NOMO-1 treated with DMSO at 0.1 percent for 48 hours (cell line): ENCODE measurements around the gene USP11.

Experiments
- DNase-seq: peaks from one replicate; lab custom pipeline; 2025; ENCODE audit not compliant: unreplicated experiment; lab: John Stamatoyannopoulos, UW

Gene USP11

DNA sequence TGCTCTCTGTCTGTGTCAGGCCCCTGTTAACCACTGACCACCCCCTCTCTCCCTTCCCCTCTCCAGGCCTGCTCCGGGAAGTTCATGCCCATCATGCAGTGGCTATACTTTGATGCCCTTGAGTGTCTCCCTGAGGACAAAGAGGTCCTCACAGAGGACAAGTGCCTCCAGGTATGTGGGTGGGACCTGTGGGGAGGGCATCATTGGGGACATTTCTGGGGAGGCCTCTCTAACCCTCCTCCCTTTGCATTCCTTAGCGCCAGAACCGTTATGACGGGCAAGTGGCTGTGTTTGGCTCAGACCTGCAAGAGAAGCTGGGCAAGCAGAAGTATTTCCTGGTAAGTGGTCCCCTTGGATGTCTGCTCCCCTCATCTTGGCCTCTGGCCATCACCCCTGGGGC lies 29.9 kb upstream of the USP11 start:
- no peak for DNase-seq

GRCh38 chrX:47204970-47205369 lies 27.8 kb upstream of the USP11 start:
- DNase-seq = no peak

DNA sequence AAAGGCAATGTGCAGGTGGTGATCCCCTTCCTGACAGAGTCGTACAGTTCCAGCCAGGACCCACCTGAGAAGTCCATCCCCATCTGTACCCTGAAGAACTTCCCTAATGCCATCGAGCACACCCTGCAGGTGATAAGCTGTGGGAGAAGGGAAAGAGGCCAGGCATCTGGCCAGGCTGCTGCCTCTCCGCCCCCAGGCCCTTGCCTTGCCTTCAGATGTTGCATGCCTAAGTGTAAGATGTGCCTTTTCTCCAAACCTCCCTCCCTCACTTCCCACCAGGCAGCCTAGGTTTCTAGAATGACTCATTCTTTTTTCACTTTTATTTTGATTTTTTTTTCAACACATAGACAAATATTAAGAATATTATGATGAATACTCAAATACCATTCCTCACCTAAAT lies 26.5 kb upstream of the USP11 start:
- no peak for DNase-seq

DNA sequence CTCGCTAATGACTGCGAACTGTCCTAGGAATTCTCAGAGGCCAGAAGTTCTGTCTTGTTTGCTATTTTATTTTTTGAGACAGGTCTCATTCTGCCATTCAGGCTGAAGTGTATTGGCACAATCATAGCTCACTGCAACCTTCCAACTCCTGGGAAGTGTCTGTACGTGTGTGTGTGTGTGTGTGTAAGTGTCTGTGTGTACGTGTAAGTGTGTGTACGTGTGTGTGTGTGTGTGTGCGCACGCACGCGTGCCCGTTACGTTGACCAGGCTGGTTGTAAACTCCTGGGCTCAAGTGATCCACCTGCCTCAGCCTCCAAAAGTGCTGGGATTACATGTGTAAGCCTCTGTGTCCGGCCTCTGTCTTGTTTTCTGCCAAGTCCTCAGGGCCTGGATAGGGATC lies 24.7 kb upstream of the USP11 start:
- no peak for DNase-seq

DNA sequence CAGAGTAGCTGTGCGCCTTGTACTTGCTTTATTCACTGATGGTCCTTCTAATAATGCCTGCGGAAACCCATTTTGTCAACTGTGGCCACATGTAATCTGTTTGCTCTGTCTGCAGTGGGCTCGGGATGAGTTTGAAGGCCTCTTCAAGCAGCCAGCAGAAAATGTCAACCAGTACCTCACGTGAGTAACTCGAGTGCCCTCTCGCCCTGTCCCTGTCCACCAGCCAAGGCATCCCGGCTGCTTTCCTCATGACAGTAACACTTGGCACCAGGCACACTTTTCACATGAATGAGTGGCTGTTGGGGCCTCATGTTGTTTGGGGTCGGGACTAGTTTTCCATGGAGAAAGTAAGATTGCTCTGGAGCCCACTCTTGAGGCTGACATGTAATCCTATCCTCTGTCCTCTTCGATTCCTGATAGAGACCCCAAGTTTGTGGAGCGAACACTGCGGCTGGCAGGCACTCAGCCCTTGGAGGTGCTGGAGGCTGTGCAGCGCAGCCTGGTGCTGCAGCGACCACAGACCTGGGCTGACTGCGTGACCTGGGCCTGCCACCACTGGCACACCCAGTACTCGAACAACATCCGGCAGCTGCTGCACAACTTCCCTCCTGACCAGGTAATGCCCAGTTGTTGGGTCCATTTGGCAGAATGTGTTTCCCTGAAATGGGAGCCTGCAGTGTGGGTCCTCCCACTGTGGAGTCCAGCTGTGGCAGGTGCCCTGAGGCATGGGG lies 23.1 kb upstream of the USP11 start:
- DNase-seq = no peak

DNA sequence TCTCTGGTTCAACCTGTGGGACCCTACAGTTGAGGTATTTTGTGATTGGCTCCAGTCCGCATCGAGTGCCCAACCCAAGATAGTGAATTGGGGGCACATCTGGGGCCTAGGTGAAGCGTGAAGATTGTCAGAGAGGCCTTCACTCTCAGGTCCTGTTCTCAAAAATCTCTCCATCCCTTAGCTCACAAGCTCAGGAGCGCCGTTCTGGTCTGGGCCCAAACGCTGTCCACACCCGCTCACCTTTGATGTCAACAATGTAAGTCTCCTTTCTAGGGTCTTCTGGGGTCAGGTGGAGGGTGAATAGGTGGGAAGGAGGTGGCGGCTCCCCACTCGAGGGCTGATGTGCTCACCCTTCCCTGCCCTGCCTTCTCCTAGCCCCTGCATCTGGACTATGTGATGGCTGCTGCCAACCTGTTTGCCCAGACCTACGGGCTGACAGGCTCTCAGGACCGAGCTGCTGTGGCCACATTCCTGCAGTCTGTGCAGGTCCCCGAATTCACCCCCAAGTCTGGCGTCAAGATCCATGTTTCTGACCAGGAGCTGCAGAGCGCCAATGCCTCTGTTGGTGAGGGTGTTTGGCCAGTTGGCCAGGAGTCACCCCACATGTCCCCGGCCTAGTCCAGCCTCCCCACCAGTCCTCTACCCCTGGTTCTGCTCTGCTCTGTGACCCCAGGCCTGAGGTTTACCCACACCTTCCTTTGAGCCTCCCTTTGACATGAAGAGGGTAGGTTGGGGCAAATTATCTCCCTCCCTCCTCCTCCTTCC lies 22.0 kb upstream of the USP11 start:
- no peak for DNase-seq

GRCh38 chrX:47212381-47213293 lies 20.2 kb upstream of the USP11 start:
- no peak for DNase-seq

DNA sequence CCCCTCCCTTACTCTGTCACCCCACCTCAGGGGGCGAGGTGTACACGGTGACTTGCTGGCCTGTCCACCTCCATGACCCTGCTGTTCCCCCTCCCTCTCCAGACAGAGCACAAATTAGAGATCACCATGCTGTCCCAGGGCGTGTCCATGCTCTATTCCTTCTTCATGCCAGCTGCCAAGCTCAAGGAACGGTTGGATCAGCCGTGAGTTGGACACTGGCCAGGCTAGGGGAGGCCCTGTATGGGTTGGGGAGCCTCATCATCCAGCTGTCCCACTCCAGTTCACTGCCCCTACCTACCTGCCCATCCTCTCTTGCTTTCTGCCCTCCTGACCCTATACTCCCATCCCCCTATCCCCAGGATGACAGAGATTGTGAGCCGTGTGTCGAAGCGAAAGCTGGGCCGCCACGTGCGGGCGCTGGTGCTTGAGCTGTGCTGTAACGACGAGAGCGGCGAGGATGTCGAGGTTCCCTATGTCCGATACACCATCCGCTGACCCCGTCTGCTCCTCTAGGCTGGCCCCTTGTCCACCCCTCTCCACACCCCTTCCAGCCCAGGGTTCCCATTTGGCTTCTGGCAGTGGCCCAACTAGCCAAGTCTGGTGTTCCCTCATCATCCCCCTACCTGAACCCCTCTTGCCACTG lies 18.3 kb upstream of the USP11 start:
- no peak for DNase-seq

GRCh38 chrX:47215291-47215900 lies 17.4 kb upstream of the USP11 start:
- no peak for DNase-seq

- no peak for DNase-seq
These were observed 16.4 kb upstream of the USP11 start for GRCh38 chrX:47216393-47216925.

DNA sequence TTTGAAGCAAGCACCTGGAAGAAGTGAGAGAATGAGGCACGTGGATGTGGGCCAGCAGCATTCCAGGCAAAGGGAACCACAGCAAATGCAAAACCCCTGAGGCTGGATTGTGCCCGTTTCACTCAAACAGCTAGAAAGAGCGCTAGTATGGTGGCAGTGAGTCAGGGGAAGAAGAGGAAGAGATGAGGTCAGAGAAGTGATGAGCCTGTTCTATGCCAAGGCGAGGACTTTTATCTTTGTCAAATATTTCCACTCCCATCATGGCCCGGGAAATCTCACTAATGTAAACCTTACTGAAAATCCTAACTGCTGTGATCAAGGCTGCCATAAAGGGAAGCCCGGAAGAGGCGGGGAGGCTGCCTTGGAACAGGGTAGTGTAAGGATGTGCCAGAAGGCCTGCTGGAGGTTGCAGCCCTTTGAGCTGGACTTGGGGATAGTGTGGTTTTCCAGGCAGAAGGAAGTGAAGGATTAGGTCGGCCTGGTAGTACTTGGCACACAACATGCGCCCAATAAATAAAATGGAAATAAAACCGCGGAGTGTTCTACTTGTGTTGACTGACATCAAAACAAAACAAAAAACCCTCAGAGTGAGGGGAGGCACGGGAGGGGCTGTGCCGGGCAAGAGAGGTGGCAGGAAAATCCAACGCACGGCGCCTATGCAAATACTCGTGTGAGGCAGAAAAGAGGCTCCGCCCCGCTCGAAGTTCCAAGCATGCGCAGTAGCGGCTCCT lies 15.5 kb upstream of the USP11 start:
- peak; percentile 21 for DNase-seq

- DNase-seq = peak; percentile 100
These were observed 14.9 kb upstream of the USP11 start for GRCh38 chrX:47217852-47218279.

- DNase-seq = peak; percentile 70
These were observed 14.4 kb upstream of the USP11 start, which contains the start of gene CDK16 for GRCh38 chrX:47218280-47218919. Gene CDK16 (plus strand): TSS chrX:47218681. CDS start chrX:47223558, 4,877 bp downstream.

DNA sequence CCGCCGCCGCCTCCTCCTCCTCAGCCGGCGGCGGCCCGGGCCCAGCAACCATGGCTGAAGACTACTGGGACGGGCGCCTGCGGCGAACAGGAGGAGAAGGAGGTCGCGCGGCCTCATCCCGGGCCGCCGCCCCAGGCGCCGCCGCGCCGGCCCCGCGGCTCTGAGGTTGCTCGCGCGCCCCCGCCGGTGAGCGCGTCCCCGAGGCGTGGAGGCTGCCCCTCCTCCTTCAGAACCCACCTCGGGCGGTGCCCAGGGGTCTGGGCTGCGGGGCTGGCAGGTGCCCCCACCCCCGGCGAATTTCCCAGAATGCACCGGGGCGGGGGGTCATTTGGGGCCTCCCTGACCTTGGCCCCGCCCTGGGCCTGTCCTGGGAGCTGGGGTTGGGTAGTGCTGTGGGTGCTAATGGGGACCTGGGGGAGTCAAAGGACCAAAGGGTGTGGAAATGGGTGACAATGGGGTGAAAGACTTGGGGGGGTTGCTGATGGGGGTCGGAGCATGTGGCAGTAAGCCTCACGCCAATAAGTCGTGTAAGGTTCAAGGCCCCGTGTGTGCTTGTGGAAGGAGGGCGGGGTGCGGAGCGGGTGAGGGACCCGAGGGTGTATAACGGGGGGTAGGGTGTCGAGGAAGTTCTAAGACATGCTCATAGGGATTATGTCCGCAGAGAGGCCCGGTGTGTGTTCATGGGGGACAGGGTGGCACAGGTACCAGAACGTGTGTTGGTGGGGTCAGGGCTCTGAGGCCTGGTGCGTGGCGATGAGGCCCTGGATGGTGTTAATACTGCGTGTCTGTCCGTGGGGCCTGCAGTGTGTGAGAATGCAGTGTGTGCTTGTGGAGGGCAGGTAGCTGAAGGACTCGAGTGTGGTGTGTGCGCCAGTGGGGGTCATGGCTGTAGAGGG lies 13.6 kb upstream of the USP11 start:
- DNase-seq = no peak

DNA sequence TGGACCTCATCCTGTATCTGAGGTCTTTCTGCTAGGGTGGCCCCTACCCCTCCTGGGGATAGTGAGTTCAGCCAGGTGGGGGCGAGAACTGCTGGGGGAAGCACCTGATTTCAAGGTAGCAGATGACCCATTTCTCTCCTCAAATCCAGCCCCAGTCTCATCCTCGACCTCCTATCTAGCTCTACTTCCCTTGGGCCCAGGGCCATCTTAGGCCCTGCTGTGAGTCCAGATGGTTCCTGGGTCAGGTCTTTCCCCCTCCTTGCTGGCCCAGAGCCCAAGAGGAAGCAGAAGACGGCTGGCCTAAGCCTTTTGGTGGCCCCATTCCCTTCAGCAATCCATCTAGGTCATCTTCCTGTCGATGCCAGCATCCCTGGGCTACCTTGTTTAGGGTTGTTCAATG lies 11.1 kb upstream of the USP11 start:
- no peak for DNase-seq

DNA sequence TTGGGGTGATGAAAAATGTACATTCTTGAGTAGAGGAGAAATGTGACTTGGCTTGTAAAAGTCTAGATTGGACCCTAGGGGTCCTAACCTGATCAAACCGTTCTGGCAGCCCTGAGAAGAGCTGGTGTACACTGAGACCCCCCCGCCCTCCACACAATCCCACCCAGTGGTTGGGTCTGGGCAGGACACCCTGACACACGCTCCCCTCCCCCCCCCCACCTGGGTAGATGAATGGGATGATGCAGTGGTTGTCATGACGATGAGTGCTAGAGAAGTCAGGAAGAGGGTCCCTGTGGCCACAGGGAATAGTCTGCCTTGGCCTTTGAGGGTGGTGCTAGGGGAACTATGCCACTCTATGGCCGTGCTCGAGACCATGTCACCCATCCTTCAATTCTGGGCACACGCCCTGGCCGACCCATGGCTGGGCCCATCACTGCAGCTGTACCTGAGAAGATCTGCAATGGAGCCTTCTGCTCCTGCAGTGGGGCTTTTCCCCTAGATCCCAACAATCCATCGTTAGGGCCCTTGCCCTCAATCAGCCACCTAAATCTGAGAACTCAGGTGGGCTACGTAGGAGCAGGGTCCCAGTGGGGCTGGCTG lies 10.0 kb upstream of the USP11 start:
- DNase-seq = no peak

DNA sequence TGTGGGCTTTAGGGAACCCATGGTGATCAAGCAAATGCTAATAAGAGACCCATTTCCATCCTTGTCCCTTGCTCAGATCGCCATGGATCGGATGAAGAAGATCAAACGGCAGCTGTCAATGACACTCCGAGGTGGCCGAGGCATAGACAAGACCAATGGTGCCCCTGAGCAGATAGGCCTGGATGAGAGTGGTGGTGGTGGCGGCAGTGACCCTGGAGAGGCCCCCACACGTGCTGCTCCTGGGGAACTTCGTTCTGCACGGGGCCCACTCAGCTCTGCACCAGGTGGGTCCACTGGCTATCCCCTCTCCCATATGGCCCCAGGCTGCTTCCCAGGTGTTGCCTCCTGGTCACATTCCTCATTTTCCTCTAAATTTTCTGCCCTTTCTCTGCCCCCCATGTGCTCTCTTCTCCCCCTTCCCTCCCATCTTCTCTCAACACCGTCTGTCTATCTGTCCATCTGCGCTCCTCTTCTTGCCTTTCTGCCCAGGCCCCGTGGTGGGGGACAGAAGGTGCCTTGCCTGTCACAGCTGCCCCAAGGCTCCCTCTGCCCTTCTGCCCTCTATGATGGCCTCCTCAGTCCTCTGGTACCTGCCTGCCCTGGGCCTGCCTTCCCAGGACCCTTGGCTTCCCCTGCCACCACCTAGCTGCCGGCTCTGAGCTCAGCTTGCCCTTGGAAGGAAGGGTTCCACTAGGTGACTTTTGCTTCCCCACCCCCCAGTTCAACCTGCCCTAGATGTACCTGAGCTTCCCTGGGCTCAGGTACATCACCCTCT lies 9.1 kb upstream of the USP11 start:
- no peak for DNase-seq
